GM18868 (cell line): ENCODE results near the gene TRAPPC3.
"Not testable (repeated sequence)": the region's sequence is repeated elsewhere in the genome, so short reads cannot be mapped to it uniquely, and the experiment has no call there.

Source experiments
- ATAC-seq: cut with Tn5 transposase; IDR thresholded peaks from one replicate; pipeline ENCODE4 v1.9.1; 2021; ENCODE audit warnings: mild to moderate bottlenecking, moderate library complexity; ENCODE audit not compliant: unreplicated experiment

TRAPPC3 gene

GRCh38 chr1:36166938-36167905, 17.9 kb upstream of the TRAPPC3 start:
- no peak for ATAC-seq

GRCh38 chr1:36166136-36166535, 16.9 kb upstream of the TRAPPC3 start:
- no peak for ATAC-seq

GRCh38 chr1:36165145-36165544, 15.9 kb upstream of the TRAPPC3 start:
- ATAC-seq: no peak

- no peak for ATAC-seq
Measured at GRCh38 chr1:36164361-36164760, 15.1 kb upstream of the TRAPPC3 start.

- ATAC-seq: no peak
Measured at GRCh38 chr1:36163426-36163825, 14.1 kb upstream of the TRAPPC3 start.

GRCh38 chr1:36162680-36163239, 13.5 kb upstream of the TRAPPC3 start:
- ATAC-seq: no peak

- peak; percentile 58 for ATAC-seq
Measured at GRCh38 chr1:36161641-36162531, 12.6 kb upstream of the TRAPPC3 start.

- no peak for ATAC-seq
Measured at GRCh38 chr1:36160949-36161485, 11.7 kb upstream of the TRAPPC3 start.

GRCh38 chr1:36160388-36160948, 11.2 kb upstream of the TRAPPC3 start:
- no peak for ATAC-seq

- no peak for ATAC-seq
Measured at GRCh38 chr1:36159614-36160387, 10.5 kb upstream of the TRAPPC3 start.

- ATAC-seq: not testable (repeated sequence)
Measured at GRCh38 chr1:36158827-36159252, 9.6 kb upstream of the TRAPPC3 start.

- ATAC-seq: no peak
Measured at GRCh38 chr1:36157973-36158826, 8.9 kb upstream of the TRAPPC3 start.

GRCh38 chr1:36157115-36157903, 8.0 kb upstream of the TRAPPC3 start:
- no peak for ATAC-seq

- ATAC-seq: peak; percentile 4
Measured at GRCh38 chr1:36156329-36157114, 7.2 kb upstream of the TRAPPC3 start.

GRCh38 chr1:36155408-36156328, 6.4 kb upstream of the TRAPPC3 start, which contains the start of gene MAP7D1:
TSS of gene MAP7D1 (plus strand) at chr1:36156160. CDS start at chr1:36156418, 258 bp downstream.
- ATAC-seq: peak; percentile 48

- ATAC-seq: no peak
Measured at GRCh38 chr1:36154765-36155407, 5.6 kb upstream of the TRAPPC3 start.
